ENCODE measurements around the gene ZNF554.
"Not testable (repeated sequence)": the region's sequence is repeated elsewhere in the genome, so short reads cannot be mapped to it uniquely, and the experiment has no call there.

The ZNF554 gene

GRCh38 chr19:2807379-2808128 lies 12.1 kb upstream of the ZNF554 start:
- no peak for DNase-seq (ENCODE audit: low read depth)

GRCh38 chr19:2808129-2808941 lies 11.3 kb upstream of the ZNF554 start:
- no peak for DNase-seq (ENCODE audit: low read depth)

GRCh38 chr19:2809387-2810140 lies 10.1 kb upstream of the ZNF554 start:
- no peak for DNase-seq (ENCODE audit: low read depth)

GRCh38 chr19:2810141-2811091 lies 9.3 kb upstream of the ZNF554 start:
- DNase-seq (ENCODE audit: low read depth): no peak

GRCh38 chr19:2811221-2811722 lies 8.4 kb upstream of the ZNF554 start:
- no peak for DNase-seq (ENCODE audit: low read depth)

GRCh38 chr19:2811735-2812413 lies 7.8 kb upstream of the ZNF554 start:
- no peak for DNase-seq (ENCODE audit: low read depth)

- DNase-seq (ENCODE audit: low read depth): no peak
Observed at GRCh38 chr19:2812414-2813234, 7.0 kb upstream of the ZNF554 start.

GRCh38 chr19:2813235-2814160 lies 6.2 kb upstream of the ZNF554 start:
- DNase-seq (ENCODE audit: low read depth): no peak

- no peak for DNase-seq (ENCODE audit: low read depth)
Observed at GRCh38 chr19:2814426-2814825, 5.2 kb upstream of the ZNF554 start.

GRCh38 chr19:2815191-2815614 lies 4.5 kb upstream of the ZNF554 start:
- no peak for DNase-seq (ENCODE audit: low read depth)

GRCh38 chr19:2815923-2816322 lies 3.7 kb upstream of the ZNF554 start:
- DNase-seq (ENCODE audit: low read depth): no peak

- DNase-seq (ENCODE audit: low read depth): no peak
Observed at GRCh38 chr19:2816641-2817040, 3.0 kb upstream of the ZNF554 start.

- not testable (repeated sequence) for DNase-seq (ENCODE audit: low read depth)
Observed at GRCh38 chr19:2817237-2817829, 2.3 kb upstream of the ZNF554 start.

GRCh38 chr19:2820112-2820702 lies 539 bp downstream of the ZNF554 start:
- DNase-seq (ENCODE audit: low read depth): no peak

GRCh38 chr19:2822846-2823245 lies 3.2 kb downstream of the ZNF554 start:
- DNase-seq (ENCODE audit: low read depth): no peak

- no peak for DNase-seq (ENCODE audit: low read depth)
Observed at GRCh38 chr19:2823646-2824045, 4.0 kb downstream of the ZNF554 start.

GRCh38 chr19:2824129-2824528 lies 4.5 kb downstream of the ZNF554 start:
- no peak for DNase-seq (ENCODE audit: low read depth)

GRCh38 chr19:2827022-2827421 lies 7.4 kb downstream of the ZNF554 start:
- no peak for DNase-seq (ENCODE audit: low read depth)

Data from activated T-cell treated with anti-CD3 and anti-CD28 coated beads for 1 hour (primary cell).